Heart left ventricle (tissue), 16 donors: ENCODE results near the gene STPG1. TPM values are rescaled to one million over a fixed set of nuclear protein-coding genes. Genes with fewer than 3 reads are reported as not detected.

Experiments used
- ATAC-seq, 4 donors: fragments of 200-7000 bp; cut with Tn5 transposase; one replicate each; pipeline ENCODE4 v1.9.1; 2020 to 2022; ENCODE audit warnings: moderate library complexity in 4 of 4, mild to moderate bottlenecking in 3 of 4, moderate number of reproducible peaks in 1 of 4
- DNase-seq, 5 donors: peaks; one replicate each; pipeline ENCODE4 v3.0.0-alpha.2; 2020
- H3K27ac ChIP-seq, 12 donors: fragments of 200-600 bp; sonication (generic) in 4 of 12; one replicate each; pipeline versions ENCODE4 v1.5.0 to v1.8.0; 2016 to 2022; ENCODE audit warnings: mild to moderate bottlenecking in 2 of 12
- H3K27me3 ChIP-seq, 9 donors: fragments of 200-600 bp; sonication (generic) in 2 of 9; one replicate each; pipeline versions ENCODE4 v1.5.1 to v1.8.0; 2016 to 2022; ENCODE audit warnings: mild to moderate bottlenecking in 3 of 9
- H3K36me3 ChIP-seq, 9 donors: fragments of 200-600 bp; sonication (generic) in 2 of 9; one replicate each; pipeline versions ENCODE4 v1.5.0 to v1.8.0; 2018 to 2022; ENCODE audit warnings: mild to moderate bottlenecking in 2 of 9
- H3K4me1 ChIP-seq, 12 donors: fragments of 200-600 bp; sonication (generic) in 4 of 12; one replicate each; pipeline versions ENCODE4 v1.5.0 to v1.8.0; 2016 to 2022; ENCODE audit warnings: mild to moderate bottlenecking in 3 of 12
- H3K4me3 ChIP-seq, 12 donors: fragments of 200-600 bp; sonication (generic) in 4 of 12; one replicate each; pipeline versions ENCODE4 v1.5.0 to v1.8.0; 2017 to 2022; ENCODE audit warnings: mild to moderate bottlenecking in 9 of 12, moderate library complexity in 4 of 12
- H3K9me3 ChIP-seq, 12 donors: fragments of 200-600 bp; sonication (generic) in 4 of 12; one replicate each; pipeline versions ENCODE4 v1.5.0 to v1.8.0; 2016 to 2022; ENCODE audit warnings: mild to moderate bottlenecking in 1 of 12
- CTCF ChIP-seq, 12 donors: fragments of 200-600 bp; sonication (generic) in 4 of 12; IDR thresholded peaks; one replicate each; pipeline versions ENCODE4 v1.5.0 to v1.8.0; 2018 to 2022; ENCODE audit warnings: antibody characterized with exemption in 12 of 12, mild to moderate bottlenecking in 5 of 12
- POLR2A ChIP-seq, 2 donors: fragments of 450-650 bp; IDR thresholded peaks; one replicate each; pipeline ENCODE4 v1.6.1; 2017; ENCODE audit warnings: antibody characterized with exemption in 2 of 2, mild to moderate bottlenecking in 2 of 2, moderate library complexity in 2 of 2
- whole genome bisulfite sequencing, 4 donors: extraction: QIAGEN DNeasy Blood & Tissue Kit in 2 of 4; methylation state at CpG; one replicate each; pipeline versions ENCODE4 v1.1.5 to v1.1.7; 2013 to 2018; 5-methylcytosine and 5-hydroxymethylcytosine counted together
- intact Hi-C, 10 donors: fragments of 100-400 bp; cut with DNase I; formaldehyde crosslinking; loops; one replicate each; pipeline versions ENCODE4 v1.11.1 to v1.14.2; 2022
- polyA plus RNA-seq, 2 donors: library from polyadenylated mRNA; stranded (reverse); fragments of 200-250 nt; gene quantifications; one replicate each; pipeline ENCODE4 v1.2.3, GENCODE V29; 2013
- total RNA-seq, 9 donors: library from RNA; depleted of rRNA in 2 of 9; stranded (reverse); fragments of >200 nt in 2 of 9; fragmentation: NEBNext Ultra II Directional in 3 of 9; extraction: Animal tissue kit (Norgen Biotek cat#: 25700) in 3 of 9; gene quantifications; one replicate each; pipeline versions ENCODE4 v1.1.0 to v1.2.4, GENCODE V29; 2016 to 2023
- donor health status: ischemic (EF 13 %, LVEDD 7.1; RV severe dilation, severe dysfunction).
- donor health status: healthy with polysubstance abuse.
- donor health status: DM: no; HTN: yes; CAD: no.
- donor health status: DM: no; HTN: no; CAD: no.
- donor health status: ischemic (EF 25% LVEDD 6.9; RV normal size, moderate dysfunction).
- donor health status: ischemic (EF 25% LVEDD 5.7; RV mildly dilated, moderate dysfunction).
- donor health status: healthy.
- donor health status: DM: yes; HTN: yes; CAD: no.
- donor health status: ischemic (EF 35%, LVEDD 5.7; RV mildly dilated, moderate dysfunction).
- donor health status: nonischemic (EF 11% LVEDD 7.7; RV severe dilation, severe dysfunction).
- donor health status: DM: yes; HTN: yes; CAD: no.
- donor health status: PGD.
- donor health status: ischemic (EF 29% LVEDD 5.4; RV normal size, mild dysfunction).
- donor health status: nonischemic (EF 23%, LVEDD 6.1; RV moderate dilation, normal function).

STPG1 gene
- total and polyA plus RNA-seq, 11 donors = 3.8 to 6.9 (median 4.8) TPM

- peak in 3 of 4 donors; percentile 53 to 83 (median 65) for ATAC-seq
- Histone ChIP-seq H3K27me3 (no peaks in the 10 kb centered on the region), H3K36me3 (peaks cover 0 to 22% (median 1%) of the 10 kb centered on the region in 9 donors), H3K4me3 (no peak overlapping the region), H3K4me1 (peaks cover 0 to 18% (median 0%) of the 10 kb centered on the region in 12 donors), H3K27ac (peak overlapping the region in 1 of 12 donors; percentile 69), H3K9me3 (no peaks in the 10 kb centered on the region)
- TF ChIP-seq POLR2A (IDR thresholded peaks at IDR 0.05) = no peak
- no peak for TF ChIP-seq CTCF (IDR thresholded peaks at IDR 0.05)
- DNase-seq = no peak
- intact Hi-C loops = loop anchor here in 1 of 10 donors (5.0 to 10.0 kb wide), 2 partner anchors 57 to 90 kb away; no protein-coding TSS in a partner anchor
- WGBS, 4 donors = 74 to 81% (median 78%) methylated on average over 11 to 13 of the region's 13 CpGs
Observed at GRCh38 chr1:24384251-24385090, 29.1 kb downstream of the STPG1 start.

GRCh38 chr1:24383381-24383940 is 30.1 kb downstream of the STPG1 start:
- no peak overlapping the region for H3K27ac ChIP-seq
- peaks cover 0 to 32% (median 3%) of the 10 kb centered on the region in 9 donors for H3K36me3 ChIP-seq
- H3K27me3 ChIP-seq = no peaks in the 10 kb centered on the region
- DNase-seq (no peak), ATAC-seq (no peak)
- TF ChIP-seq CTCF (IDR thresholded peaks at IDR 0.05) = no peak
- TF ChIP-seq POLR2A (IDR thresholded peaks at IDR 0.05) = no peak
- H3K4me3 ChIP-seq = no peak overlapping the region
- 81 to 89% (median 86%) methylated on average over 2 of the region's 2 CpGs for WGBS, 4 donors
- H3K4me1 ChIP-seq = peaks cover 0 to 18% (median 0%) of the 10 kb centered on the region in 12 donors
- intact Hi-C loops = loop anchor here in 1 of 10 donors (10.0 kb wide), 1 partner anchor 89 kb away; no protein-coding TSS in a partner anchor
- H3K9me3 ChIP-seq = no peaks in the 10 kb centered on the region

GRCh38 chr1:24382165-24382577 is 31.4 kb downstream of the STPG1 start:
- Histone ChIP-seq H3K9me3 (no peaks in the 10 kb centered on the region), H3K4me1 (peaks cover 0 to 18% (median 0%) of the 10 kb centered on the region in 12 donors), H3K27me3 (no peaks in the 10 kb centered on the region), H3K36me3 (peaks cover 0 to 42% (median 3%) of the 10 kb centered on the region in 9 donors), H3K4me3 (no peak overlapping the region), H3K27ac (no peak overlapping the region)
- TF ChIP-seq POLR2A (IDR thresholded peaks at IDR 0.05) (no peak), CTCF (IDR thresholded peaks at IDR 0.05) (no peak)
- ATAC-seq = no peak
- 89 to 97% (median 94%) methylated on average over 8 of the region's 8 CpGs for WGBS, 4 donors
- intact Hi-C loops = loop anchor here in 1 of 10 donors (10.0 kb wide), 1 partner anchor 87 kb away; no protein-coding TSS in a partner anchor
- DNase-seq = no peak

- no peak overlapping the region for H3K4me3 ChIP-seq
- ATAC-seq (no peak), DNase-seq (no peak)
- no peaks in the 10 kb centered on the region for H3K27me3 ChIP-seq
- peaks cover 0 to 42% (median 3%) of the 10 kb centered on the region in 9 donors for H3K36me3 ChIP-seq
- no peak overlapping the region for H3K27ac ChIP-seq
- intact Hi-C loops = loop anchor here in 1 of 10 donors (10.0 kb wide), 1 partner anchor 86 kb away; no protein-coding TSS in a partner anchor
- H3K4me1 ChIP-seq = peaks cover 0 to 18% (median 0%) of the 10 kb centered on the region in 12 donors
- TF ChIP-seq CTCF (IDR thresholded peaks at IDR 0.05) = no peak
- no peak for TF ChIP-seq POLR2A (IDR thresholded peaks at IDR 0.05)
- 96 to 100% (median 98%) methylated on average over 2 of the region's 2 CpGs for WGBS, 4 donors
- H3K9me3 ChIP-seq = no peaks in the 10 kb centered on the region
Observed at GRCh38 chr1:24381256-24381655, 32.3 kb downstream of the STPG1 start.
